Stimulated activated naive CD8-positive, alpha-beta T cell treated with anti-CD3 and anti-CD28 coated beads, Interleukin-15, Interleukin-2, amounts not matched to agents 100 ng/mL and 50 ng/mL, for 24 hours (primary cell): Measurements from ENCODE around the gene USP34.
"Not testable (repeated sequence)": the region's sequence is repeated elsewhere in the genome, so short reads cannot be mapped to it uniquely, and the experiment has no call there.

Source experiments
- H3K27ac Mint-ChIP-seq: one replicate; pipeline ENCODE4 v1.8.0; 2021; ENCODE audit warnings: mild to moderate bottlenecking, mixed read lengths
- H3K27me3 Mint-ChIP-seq: one replicate; pipeline ENCODE4 v1.8.0; 2021; ENCODE audit warnings: mixed read lengths
- H3K36me3 Mint-ChIP-seq: one replicate; pipeline ENCODE4 v1.8.0; 2021; ENCODE audit warnings: low read depth, mixed read lengths
- H3K4me1 Mint-ChIP-seq: one replicate; pipeline ENCODE4 v1.8.0; 2021; ENCODE audit warnings: low read depth, mixed read lengths
- H3K4me3 Mint-ChIP-seq: one replicate; pipeline ENCODE4 v1.8.0; 2021; ENCODE audit warnings: mild to moderate bottlenecking, mixed read lengths
- H3K9me3 Mint-ChIP-seq: one replicate; pipeline ENCODE4 v1.8.0; 2021; ENCODE audit warnings: mixed read lengths

Gene USP34

GRCh38 chr2:61421611-61422010 lies 49.3 kb downstream of the USP34 start:
- Mint-ChIP-seq H3K4me1 (peaks cover 72% of the 10 kb centered on the region), H3K27ac (peak overlapping the region; percentile 45), H3K9me3 (no peaks in the 10 kb centered on the region), H3K27me3 (no peaks in the 10 kb centered on the region), H3K36me3 (peaks cover 6% of the 10 kb centered on the region), H3K4me3 (no peak overlapping the region)

GRCh38 chr2:61420991-61421544 lies 49.8 kb downstream of the USP34 start:
- no peaks in the 10 kb centered on the region for H3K27me3 Mint-ChIP-seq
- peaks cover 66% of the 10 kb centered on the region for H3K4me1 Mint-ChIP-seq
- no peaks in the 10 kb centered on the region for H3K9me3 Mint-ChIP-seq
- H3K4me3 Mint-ChIP-seq = no peak overlapping the region
- H3K27ac Mint-ChIP-seq = no peak overlapping the region
- H3K36me3 Mint-ChIP-seq = peaks cover 6% of the 10 kb centered on the region

- Mint-ChIP-seq H3K9me3 (no peaks in the 10 kb centered on the region), H3K27me3 (no peaks in the 10 kb centered on the region), H3K36me3 (peaks cover 6% of the 10 kb centered on the region), H3K4me1 (peaks cover 53% of the 10 kb centered on the region), H3K4me3 (no peak overlapping the region), H3K27ac (no peak overlapping the region)
Measured at GRCh38 chr2:61419570-61419969, 51.3 kb downstream of the USP34 start.

- H3K4me3 Mint-ChIP-seq = no peak overlapping the region
- peaks cover 49% of the 10 kb centered on the region for H3K4me1 Mint-ChIP-seq
- peaks cover 10% of the 10 kb centered on the region for H3K36me3 Mint-ChIP-seq
- no peak overlapping the region for H3K27ac Mint-ChIP-seq
- H3K9me3 Mint-ChIP-seq = no peaks in the 10 kb centered on the region
- H3K27me3 Mint-ChIP-seq = no peaks in the 10 kb centered on the region
Measured at GRCh38 chr2:61419129-61419528, 51.8 kb downstream of the USP34 start.

GRCh38 chr2:61416871-61417645 lies 53.8 kb downstream of the USP34 start:
- no peak overlapping the region for H3K27ac Mint-ChIP-seq
- H3K9me3 Mint-ChIP-seq = no peaks in the 10 kb centered on the region
- peaks cover 32% of the 10 kb centered on the region for H3K4me1 Mint-ChIP-seq
- H3K27me3 Mint-ChIP-seq = no peaks in the 10 kb centered on the region
- no peak overlapping the region for H3K4me3 Mint-ChIP-seq
- H3K36me3 Mint-ChIP-seq = peaks cover 11% of the 10 kb centered on the region

GRCh38 chr2:61415265-61415664 lies 55.6 kb downstream of the USP34 start:
- H3K36me3 Mint-ChIP-seq = peaks cover 24% of the 10 kb centered on the region
- H3K9me3 Mint-ChIP-seq = no peaks in the 10 kb centered on the region
- H3K4me1 Mint-ChIP-seq = peaks cover 27% of the 10 kb centered on the region
- H3K4me3 Mint-ChIP-seq = no peak overlapping the region
- H3K27me3 Mint-ChIP-seq = no peaks in the 10 kb centered on the region
- H3K27ac Mint-ChIP-seq = no peak overlapping the region

GRCh38 chr2:61414674-61415073 lies 56.2 kb downstream of the USP34 start:
- peaks cover 27% of the 10 kb centered on the region for H3K36me3 Mint-ChIP-seq
- H3K27ac Mint-ChIP-seq = no peak overlapping the region

GRCh38 chr2:61411109-61411508 lies 59.8 kb downstream of the USP34 start:
- peaks cover 12% of the 10 kb centered on the region for H3K4me1 Mint-ChIP-seq
- no peak overlapping the region for H3K4me3 Mint-ChIP-seq
- no peak overlapping the region for H3K27ac Mint-ChIP-seq
- H3K9me3 Mint-ChIP-seq = no peaks in the 10 kb centered on the region
- peaks cover 23% of the 10 kb centered on the region for H3K36me3 Mint-ChIP-seq
- no peaks in the 10 kb centered on the region for H3K27me3 Mint-ChIP-seq

More at GRCh38 chr2:61414674-61415073, 56.2 kb downstream of the USP34 start:
- H3K4me3 Mint-ChIP-seq = no peak overlapping the region
- H3K4me1 Mint-ChIP-seq = peaks cover 24% of the 10 kb centered on the region
- no peaks in the 10 kb centered on the region for H3K27me3 Mint-ChIP-seq
- H3K9me3 Mint-ChIP-seq = no peaks in the 10 kb centered on the region

GRCh38 chr2:61410185-61410584 lies 60.7 kb downstream of the USP34 start:
- Mint-ChIP-seq H3K4me1 (peaks cover 12% of the 10 kb centered on the region), H3K27me3 (no peaks in the 10 kb centered on the region), H3K9me3 (no peaks in the 10 kb centered on the region), H3K36me3 (peaks cover 32% of the 10 kb centered on the region), H3K4me3 (no peak overlapping the region), H3K27ac (no peak overlapping the region)

GRCh38 chr2:61405813-61406212 lies 65.1 kb downstream of the USP34 start:
- Mint-ChIP-seq H3K27ac (no peak overlapping the region), H3K27me3 (no peaks in the 10 kb centered on the region), H3K4me3 (no peak overlapping the region), H3K4me1 (peaks cover 3% of the 10 kb centered on the region), H3K9me3 (no peaks in the 10 kb centered on the region), H3K36me3 (peaks cover 28% of the 10 kb centered on the region)

- H3K9me3 Mint-ChIP-seq = no peaks in the 10 kb centered on the region
- peak overlapping the region; percentile 42 for H3K27ac Mint-ChIP-seq
- H3K27me3 Mint-ChIP-seq = no peaks in the 10 kb centered on the region
- H3K36me3 Mint-ChIP-seq = peaks cover 20% of the 10 kb centered on the region
- no peak overlapping the region for H3K4me3 Mint-ChIP-seq
- no peaks in the 10 kb centered on the region for H3K4me1 Mint-ChIP-seq
Measured at GRCh38 chr2:61404438-61404837, 66.4 kb downstream of the USP34 start.

- H3K9me3 Mint-ChIP-seq = no peaks in the 10 kb centered on the region
- H3K27me3 Mint-ChIP-seq = no peaks in the 10 kb centered on the region
- H3K4me1 Mint-ChIP-seq = no peaks in the 10 kb centered on the region
- H3K27ac Mint-ChIP-seq = no peak overlapping the region
- no peak overlapping the region for H3K4me3 Mint-ChIP-seq
- H3K36me3 Mint-ChIP-seq = peaks cover 13% of the 10 kb centered on the region
Measured at GRCh38 chr2:61398413-61398812, 72.5 kb downstream of the USP34 start.

- Mint-ChIP-seq H3K36me3 (peaks cover 26% of the 10 kb centered on the region), H3K27ac (no peak overlapping the region)
Measured at GRCh38 chr2:61396005-61396404, 74.9 kb downstream of the USP34 start.

GRCh38 chr2:61387588-61387987 lies 83.3 kb downstream of the USP34 start:
- not testable (repeated sequence) for H3K4me3 Mint-ChIP-seq, H3K27ac Mint-ChIP-seq, H3K9me3 Mint-ChIP-seq, H3K27me3 Mint-ChIP-seq, H3K4me1 Mint-ChIP-seq
- H3K36me3 Mint-ChIP-seq = peaks cover 42% of the 10 kb centered on the region

More at GRCh38 chr2:61396005-61396404, 74.9 kb downstream of the USP34 start:
- no peak overlapping the region for H3K4me3 Mint-ChIP-seq
- H3K27me3 Mint-ChIP-seq = no peaks in the 10 kb centered on the region
- no peaks in the 10 kb centered on the region for H3K4me1 Mint-ChIP-seq
- no peaks in the 10 kb centered on the region for H3K9me3 Mint-ChIP-seq

GRCh38 chr2:61380882-61381197 lies 90.0 kb downstream of the USP34 start:
- not testable (repeated sequence) for H3K9me3 Mint-ChIP-seq, H3K4me3 Mint-ChIP-seq, H3K4me1 Mint-ChIP-seq, H3K27ac Mint-ChIP-seq, H3K27me3 Mint-ChIP-seq
- H3K36me3 Mint-ChIP-seq = peaks cover 69% of the 10 kb centered on the region
